Fibroblast of lung (primary cell): ENCODE measurements around the gene RFESD. TPM values are rescaled to one million over a fixed set of nuclear protein-coding genes. Genes with fewer than 3 reads are reported as not detected.

Experiments
- DNase-seq, 2 donors: peaks; one replicate each; pipeline versions ENCODE4 v3.0.0 to v3.0.0-alpha.2; 2010; ENCODE audit warnings: low read depth in 2 of 2
- H2AFZ ChIP-seq: 2 replicates; pipeline ENCODE4 v1.5.1; 2012; ENCODE audit warnings: low read length, control low read depth, inconsistent platforms
- H3K27ac ChIP-seq: 2 replicates; pipeline ENCODE4 v1.5.1; 2011; ENCODE audit warnings: low read length, control low read depth; ENCODE audit not compliant: insufficient read depth
- H3K27me3 ChIP-seq: 2 replicates; pipeline ENCODE4 v1.5.1; 2011; ENCODE audit warnings: mild to moderate bottlenecking, low read length; ENCODE audit not compliant: control insufficient read depth, insufficient read depth
- H3K36me3 ChIP-seq: 2 replicates; pipeline ENCODE4 v1.5.1; 2011; ENCODE audit warnings: low read length; ENCODE audit not compliant: control insufficient read depth, insufficient read depth
- H3K4me1 ChIP-seq: 2 replicates; pipeline ENCODE4 v1.5.1; 2011; ENCODE audit warnings: low read length; ENCODE audit not compliant: control insufficient read depth, insufficient read depth; ENCODE audit errors: extremely low read depth
- H3K4me2 ChIP-seq: 2 replicates; pipeline ENCODE4 v1.5.1; 2011; ENCODE audit warnings: low read length, control low read depth; ENCODE audit not compliant: insufficient read depth; ENCODE audit errors: extremely low read depth
- H3K4me3 ChIP-seq, 4 experiments: fragments of 200-600 bp in 1 of 4; sonication (generic) in 1 of 4; replicated peaks in 1 of 4; 2 replicates each; pipeline ENCODE4 v1.5.1; 2011 to 2016; ENCODE audit warnings: low read length in 4 of 4, low read depth in 3 of 4, mild to moderate bottlenecking in 3 of 4, control low read depth in 2 of 4, inconsistent platforms in 1 of 4, mixed read lengths in 1 of 4; ENCODE audit not compliant: insufficient read depth in 1 of 4; ENCODE audit errors: control extremely low read depth in 1 of 4
- H3K79me2 ChIP-seq: 2 replicates; pipeline ENCODE4 v1.5.1; 2012; ENCODE audit warnings: mild to moderate bottlenecking, low read length, inconsistent platforms; ENCODE audit not compliant: control insufficient read depth, insufficient read depth
- H3K9ac ChIP-seq: 2 replicates; pipeline ENCODE4 v1.5.1; 2011; ENCODE audit warnings: mild to moderate bottlenecking, low read length, control low read depth; ENCODE audit not compliant: insufficient read depth
- H3K9me3 ChIP-seq: 2 replicates; pipeline ENCODE4 v1.5.1; 2012; ENCODE audit warnings: low read depth, low read length; ENCODE audit not compliant: control insufficient read depth, insufficient read depth
- H4K20me1 ChIP-seq: 2 replicates; pipeline ENCODE4 v1.5.1; 2011; ENCODE audit warnings: low read length; ENCODE audit not compliant: control insufficient read depth, insufficient read depth; ENCODE audit errors: extremely low read depth
- CTCF ChIP-seq, 2 donors: IDR thresholded peaks in 1 of 2; conservative IDR thresholded peaks in 1 of 2; 1 replicate in 1 of 2; 2 replicates in 1 of 2; pipeline ENCODE4 v1.5.1; 2011 to 2012; ENCODE audit warnings: low read length in 2 of 2, control low read depth in 1 of 2, inconsistent platforms in 1 of 2, low read depth in 1 of 2, mild to moderate bottlenecking in 1 of 2
- EZH2 ChIP-seq: IDR thresholded peaks from 2 replicates; pipeline ENCODE4 v1.5.1; 2012; ENCODE audit warnings: low read length, control low read depth, mild to moderate bottlenecking; ENCODE audit errors: missing control alignments
- polyA minus RNA-seq: library from RNA; depleted of rRNA, polyadenylated mRNA; stranded (reverse); fragments of >200 nt; gene quantifications from 2 replicates; pipeline ENCODE4 v1.2.3, GENCODE V29; 2011; ENCODE audit warnings: low replicate concordance
- polyA plus RNA-seq, 2 donors: library from polyadenylated mRNA; depleted of rRNA in 1 of 2; stranded (reverse) in 1 of 2; unstranded in 1 of 2; fragments of >200 nt; gene quantifications; 2 replicates each; pipeline ENCODE4 v1.2.1, GENCODE V29; 2011 to 2012; ENCODE audit warnings: missing spikeins in 1 of 2
- total RNA-seq: library from RNA; depleted of rRNA; stranded (reverse); fragments of >200 nt; gene quantifications from 2 replicates; pipeline ENCODE4 v1.2.1, GENCODE V29; 2014

Gene RFESD
- total RNA-seq (3.1 and 4.8 TPM in 2 replicates), polyA plus RNA-seq (2.7 TPM in 2 replicates), polyA minus RNA-seq (not detected in 2 replicates)
- polyA plus RNA-seq (2012): 2.0 and 2.7 TPM in 2 replicates

- TF ChIP-seq CTCF (conservative IDR thresholded peaks at IDR 0.05 in 1 of 2, IDR thresholded peaks at IDR 0.05 in 1 of 2; ENCODE audit: low read depth in 1 of 2, low read length in 2 of 2): peak in 1 of 2 donors; percentile 14
- TF ChIP-seq EZH2: no peak
- peaks cover 2% of the 10 kb centered on the region for H3K4me1 ChIP-seq
- peak within 1 kb of the TSS; percentile 90 for H3K4me2 ChIP-seq
- no peaks in the 10 kb centered on the region for H3K27me3 ChIP-seq
- DNase-seq: peak; percentile 95 to 97
- no peaks in the 10 kb centered on the region for H3K9me3 ChIP-seq
- H3K79me2 ChIP-seq: no peaks in the 10 kb centered on the region
- H3K36me3 ChIP-seq: no peaks in the 10 kb centered on the region
- H4K20me1 ChIP-seq: no peaks in the 10 kb centered on the region
- peak within 1 kb of the TSS; percentile 85 for H3K27ac ChIP-seq
- H2AFZ ChIP-seq: peak within 1 kb of the TSS; percentile 66
- H3K4me3 ChIP-seq: peak within 1 kb of the TSS; percentile 50 to 69 (median 58)
- peak within 1 kb of the TSS; percentile 65 for H3K9ac ChIP-seq
Observed at GRCh38 chr5:95646569-95647431, at the start of gene RFESD. TSS of gene RFESD (plus strand) at chr5:95646777. CDS start at chr5:95652272, 5,495 bp downstream.

- no peaks in the 10 kb centered on the region for H4K20me1 ChIP-seq
- H3K4me1 ChIP-seq: no peaks in the 10 kb centered on the region
- no peaks in the 10 kb centered on the region for H3K27me3 ChIP-seq
- no peak overlapping the region for H3K4me3 ChIP-seq
- H3K4me2 ChIP-seq: no peak overlapping the region
- H2AFZ ChIP-seq: no peak overlapping the region
- no peaks in the 10 kb centered on the region for H3K36me3 ChIP-seq
- H3K9ac ChIP-seq: no peak overlapping the region
- no peak overlapping the region for H3K27ac ChIP-seq
- no peaks in the 10 kb centered on the region for H3K9me3 ChIP-seq
- TF ChIP-seq EZH2 (no peak), CTCF (conservative IDR thresholded peaks at IDR 0.05 in 1 of 2, IDR thresholded peaks at IDR 0.05 in 1 of 2; ENCODE audit: low read depth in 1 of 2, low read length in 2 of 2) (no peak)
- no peak for DNase-seq
- no peaks in the 10 kb centered on the region for H3K79me2 ChIP-seq
Observed at GRCh38 chr5:95599252-95599651, 47.3 kb upstream of the RFESD start.

GRCh38 chr5:95600557-95600956 lies 46.0 kb upstream of the RFESD start:
- TF ChIP-seq CTCF (conservative IDR thresholded peaks at IDR 0.05 in 1 of 2, IDR thresholded peaks at IDR 0.05 in 1 of 2; ENCODE audit: low read depth in 1 of 2, low read length in 2 of 2) (no peak), EZH2 (no peak)
- Histone ChIP-seq H2AFZ (no peak overlapping the region), H3K4me3 (no peak overlapping the region), H3K9ac (no peak overlapping the region), H4K20me1 (no peaks in the 10 kb centered on the region), H3K4me1 (no peaks in the 10 kb centered on the region), H3K9me3 (no peaks in the 10 kb centered on the region), H3K79me2 (no peaks in the 10 kb centered on the region), H3K4me2 (no peak overlapping the region), H3K36me3 (no peaks in the 10 kb centered on the region), H3K27me3 (no peaks in the 10 kb centered on the region), H3K27ac (peak overlapping the region; percentile 66)
- peak; percentile 9 to 58 for DNase-seq
